ENCODE results near the gene CCNQ. TPM values are rescaled to one million over a fixed set of nuclear protein-coding genes. Genes with fewer than 3 reads are reported as not detected.

CCNQ gene
- total and polyA plus RNA-seq, 10 of the 15 experiments (the other 5 are each of a cell fraction or from before 2014, with no cell fraction given): 0.45 to 36.2 (median 18.2) TPM

Other genes with a start within 250 kb of the CCNQ start
Only the 7 nearest of the 16 such genes appear.
- not detected in 2 replicates for gene BGN, start 104.2 kb downstream of the CCNQ start, total RNA-seq (2014; rRNA removed)
- not detected in 2 replicates for gene BGN, start 104.2 kb downstream of the CCNQ start, total RNA-seq (2014; rRNA removed; fragmentation: Illumina TruSeq; extraction: Trizol)
- gene BGN, start 104.2 kb downstream of the CCNQ start, total RNA-seq (2021): 0.18 and 0.27 TPM in 2 replicates
- not detected in 2 replicates for gene BGN, start 104.2 kb downstream of the CCNQ start, polyA plus RNA-seq (2011; rRNA removed)
- not detected in 2 replicates for gene BGN, start 104.2 kb downstream of the CCNQ start, polyA plus RNA-seq (2014; fragmentation: Illumina TruSeq; extraction: Trizol)
- gene BGN, start 104.2 kb downstream of the CCNQ start, polyA plus RNA-seq (2014; fragmentation: Nextera tagmentation; extraction: Ambion mirVana): not detected
- not detected in 2 replicates for gene BGN, start 104.2 kb downstream of the CCNQ start, polyA plus RNA-seq (2014; rRNA removed)
- under 1 TPM; 0.06 to 0.12 TPM for gene BGN, start 104.2 kb downstream of the CCNQ start, polyA plus RNA-seq (2016; fragmentation: Nextera tagmentation; extraction: Ambion mirVana)
- not detected in 2 replicates for gene ATP2B3, start 81.5 kb downstream of the CCNQ start, total RNA-seq (2014; rRNA removed)
- not detected in 2 replicates for gene ATP2B3, start 81.5 kb downstream of the CCNQ start, total RNA-seq (2014; rRNA removed; fragmentation: Illumina TruSeq; extraction: Trizol)
- gene ATP2B3, start 81.5 kb downstream of the CCNQ start, total RNA-seq (2021): not detected in 2 replicates
- not detected in 2 replicates for gene ATP2B3, start 81.5 kb downstream of the CCNQ start, polyA plus RNA-seq (2011; rRNA removed)
- gene ATP2B3, start 81.5 kb downstream of the CCNQ start, polyA plus RNA-seq (2014; fragmentation: Illumina TruSeq; extraction: Trizol): not detected in 2 replicates
- gene ATP2B3, start 81.5 kb downstream of the CCNQ start, polyA plus RNA-seq (2014; fragmentation: Nextera tagmentation; extraction: Ambion mirVana): not detected
- gene ATP2B3, start 81.5 kb downstream of the CCNQ start, polyA plus RNA-seq (2014; rRNA removed): 0.01 TPM in 2 replicates
- not detected for gene ATP2B3, start 81.5 kb downstream of the CCNQ start, polyA plus RNA-seq (2016; fragmentation: Nextera tagmentation; extraction: Ambion mirVana)
- not detected in 2 replicates for gene DUSP9, start 48.1 kb upstream of the CCNQ start, total RNA-seq (2014; rRNA removed)
- gene DUSP9, start 48.1 kb upstream of the CCNQ start, total RNA-seq (2014; rRNA removed; fragmentation: Illumina TruSeq; extraction: Trizol): not detected in 2 replicates
- gene DUSP9, start 48.1 kb upstream of the CCNQ start, total RNA-seq (2021): 0.08 and 0.10 TPM in 2 replicates
- not detected in 2 replicates for gene DUSP9, start 48.1 kb upstream of the CCNQ start, polyA plus RNA-seq (2011; rRNA removed)
- not detected in 2 replicates for gene DUSP9, start 48.1 kb upstream of the CCNQ start, polyA plus RNA-seq (2014; fragmentation: Illumina TruSeq; extraction: Trizol)
- not detected for gene DUSP9, start 48.1 kb upstream of the CCNQ start, polyA plus RNA-seq (2014; fragmentation: Nextera tagmentation; extraction: Ambion mirVana)
- gene DUSP9, start 48.1 kb upstream of the CCNQ start, polyA plus RNA-seq (2014; rRNA removed): not detected in 2 replicates
- not detected for gene DUSP9, start 48.1 kb upstream of the CCNQ start, polyA plus RNA-seq (2016; fragmentation: Nextera tagmentation; extraction: Ambion mirVana)
- gene PNCK, start 74.7 kb upstream of the CCNQ start, total RNA-seq (2014; rRNA removed): not detected in 2 replicates
- not detected in 2 replicates for gene PNCK, start 74.7 kb upstream of the CCNQ start, total RNA-seq (2014; rRNA removed; fragmentation: Illumina TruSeq; extraction: Trizol)
- 0.21 TPM in 1 of 2 replicates, not detected in the other for gene PNCK, start 74.7 kb upstream of the CCNQ start, total RNA-seq (2021)
- gene PNCK, start 74.7 kb upstream of the CCNQ start, polyA plus RNA-seq (2011; rRNA removed): 0.40 and 0.67 TPM in 2 replicates
- gene PNCK, start 74.7 kb upstream of the CCNQ start, polyA plus RNA-seq (2014; fragmentation: Illumina TruSeq; extraction: Trizol): 0.54 TPM in 1 of 2 replicates, not detected in the other
- not detected for gene PNCK, start 74.7 kb upstream of the CCNQ start, polyA plus RNA-seq (2014; fragmentation: Nextera tagmentation; extraction: Ambion mirVana)
- not detected in 2 replicates for gene PNCK, start 74.7 kb upstream of the CCNQ start, polyA plus RNA-seq (2014; rRNA removed)
- gene PNCK, start 74.7 kb upstream of the CCNQ start, polyA plus RNA-seq (2016; fragmentation: Nextera tagmentation; extraction: Ambion mirVana): not detected
- not detected in 2 replicates for gene SLC6A8, start 88.8 kb upstream of the CCNQ start, total RNA-seq (2014; rRNA removed)
- not detected in 2 replicates for gene SLC6A8, start 88.8 kb upstream of the CCNQ start, total RNA-seq (2014; rRNA removed; fragmentation: Illumina TruSeq; extraction: Trizol)
- 0.29 and 0.72 TPM in 2 replicates for gene SLC6A8, start 88.8 kb upstream of the CCNQ start, total RNA-seq (2021)
- gene SLC6A8, start 88.8 kb upstream of the CCNQ start, polyA plus RNA-seq (2011; rRNA removed): 0.23 and 0.30 TPM in 2 replicates
- gene SLC6A8, start 88.8 kb upstream of the CCNQ start, polyA plus RNA-seq (2014; fragmentation: Illumina TruSeq; extraction: Trizol): 0.01 TPM in 1 of 2 replicates, not detected in the other
- not detected for gene SLC6A8, start 88.8 kb upstream of the CCNQ start, polyA plus RNA-seq (2014; fragmentation: Nextera tagmentation; extraction: Ambion mirVana)
- gene SLC6A8, start 88.8 kb upstream of the CCNQ start, polyA plus RNA-seq (2014; rRNA removed): 0.06 TPM in 1 of 2 replicates, not detected in the other
- gene SLC6A8, start 88.8 kb upstream of the CCNQ start, polyA plus RNA-seq (2016; fragmentation: Nextera tagmentation; extraction: Ambion mirVana): under 1 TPM in 1 of 2 experiments, not detected in 1; 0.10 TPM
- 62.7 and 72.8 TPM in 2 replicates for gene BCAP31, start 125.2 kb upstream of the CCNQ start, total RNA-seq (2014; rRNA removed)
- gene BCAP31, start 125.2 kb upstream of the CCNQ start, total RNA-seq (2014; rRNA removed; fragmentation: Illumina TruSeq; extraction: Trizol): 61.5 and 63.1 TPM in 2 replicates
- gene BCAP31, start 125.2 kb upstream of the CCNQ start, total RNA-seq (2021): 104 and 109 TPM in 2 replicates
- 52.8 and 82.4 TPM in 2 replicates for gene BCAP31, start 125.2 kb upstream of the CCNQ start, polyA plus RNA-seq (2011; rRNA removed)
- 73.4 and 78.7 TPM in 2 replicates for gene BCAP31, start 125.2 kb upstream of the CCNQ start, polyA plus RNA-seq (2014; fragmentation: Illumina TruSeq; extraction: Trizol)
- gene BCAP31, start 125.2 kb upstream of the CCNQ start, polyA plus RNA-seq (2014; fragmentation: Nextera tagmentation; extraction: Ambion mirVana): 100 to 1,000 TPM; 201 to 246 TPM
- 71.3 and 79.4 TPM in 2 replicates for gene BCAP31, start 125.2 kb upstream of the CCNQ start, polyA plus RNA-seq (2014; rRNA removed)
- 100 to 1,000 TPM; 163 to 166 TPM for gene BCAP31, start 125.2 kb upstream of the CCNQ start, polyA plus RNA-seq (2016; fragmentation: Nextera tagmentation; extraction: Ambion mirVana)
- gene ABCD1, start 125.7 kb upstream of the CCNQ start, total RNA-seq (2014; rRNA removed): 3.8 and 5.1 TPM in 2 replicates
- gene ABCD1, start 125.7 kb upstream of the CCNQ start, total RNA-seq (2014; rRNA removed; fragmentation: Illumina TruSeq; extraction: Trizol): 1.4 and 1.8 TPM in 2 replicates
- 6.5 and 6.8 TPM in 2 replicates for gene ABCD1, start 125.7 kb upstream of the CCNQ start, total RNA-seq (2021)
- 0.55 and 1.3 TPM in 2 replicates for gene ABCD1, start 125.7 kb upstream of the CCNQ start, polyA plus RNA-seq (2011; rRNA removed)
- 0.19 and 0.96 TPM in 2 replicates for gene ABCD1, start 125.7 kb upstream of the CCNQ start, polyA plus RNA-seq (2014; fragmentation: Illumina TruSeq; extraction: Trizol)
- under 1 TPM; 0.13 to 0.35 TPM for gene ABCD1, start 125.7 kb upstream of the CCNQ start, polyA plus RNA-seq (2014; fragmentation: Nextera tagmentation; extraction: Ambion mirVana)
- 3.9 and 5.1 TPM in 2 replicates for gene ABCD1, start 125.7 kb upstream of the CCNQ start, polyA plus RNA-seq (2014; rRNA removed)
- gene ABCD1, start 125.7 kb upstream of the CCNQ start, polyA plus RNA-seq (2016; fragmentation: Nextera tagmentation; extraction: Ambion mirVana): 1 to 10 TPM; 1.4 to 1.6 TPM

Measured in GM12878 (cell line).